Superior temporal gyrus (tissue), 1 donor: ENCODE results near the gene KEAP1.

Source experiments
- DNase-seq: peaks from one replicate; pipeline ENCODE4 v3.0.0-alpha.2; 2016; ENCODE audit errors: extremely low spot score

Gene KEAP1

DNA sequence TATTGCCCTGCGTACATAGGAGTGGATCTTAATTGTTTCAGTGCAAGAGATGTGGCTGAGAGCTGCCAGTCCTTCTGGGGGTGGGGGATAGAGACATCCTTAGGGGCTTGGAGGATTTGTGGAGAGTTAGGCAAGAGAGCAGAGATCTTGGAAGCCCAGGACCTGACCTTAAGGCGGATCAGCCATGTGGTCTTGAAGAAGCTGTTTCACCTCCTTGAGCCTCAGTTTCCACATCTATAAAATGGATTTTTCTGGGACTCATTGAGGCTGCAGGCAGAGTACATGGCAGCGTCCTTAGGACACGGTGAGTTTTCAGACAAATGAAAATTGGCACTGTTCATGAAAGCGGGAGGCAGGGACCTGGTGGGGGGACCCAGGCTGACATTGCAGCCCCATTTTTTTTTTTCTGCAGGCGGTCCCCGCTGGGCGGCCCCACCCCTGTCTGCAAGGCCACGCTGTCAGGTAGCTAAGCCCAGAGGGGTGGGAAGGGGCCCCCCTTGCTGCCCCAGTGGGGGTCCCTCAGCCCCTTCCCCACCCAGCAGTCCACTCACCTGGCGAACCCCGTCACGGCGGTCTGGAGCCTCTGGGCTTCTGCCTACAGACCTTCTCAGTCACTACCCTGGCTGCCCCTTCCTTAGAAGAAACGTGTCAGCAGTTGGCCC, 52.8 kb downstream of the KEAP1 start:
- no peak for DNase-seq

DNA sequence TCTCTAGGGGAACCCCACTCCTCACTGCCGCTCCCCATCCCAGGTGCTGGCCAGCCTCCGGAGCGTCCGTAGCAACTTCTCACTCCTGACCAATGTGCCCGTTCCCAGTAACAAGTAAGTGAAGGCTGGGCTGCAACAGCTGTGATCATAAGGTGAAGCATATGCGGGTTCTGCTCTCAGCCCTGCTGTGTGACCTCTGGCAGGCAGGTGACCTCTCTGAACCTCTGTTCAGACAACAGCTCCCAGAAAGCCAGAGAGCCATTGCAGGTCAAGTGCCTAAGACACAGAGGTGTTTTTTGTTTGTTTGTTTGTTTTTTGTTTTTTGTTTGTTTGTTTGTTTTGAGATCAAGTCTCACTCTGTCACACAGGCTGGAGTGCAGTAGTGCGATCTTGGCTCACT, 54.1 kb downstream of the KEAP1 start:
- DNase-seq: no peak

DNA sequence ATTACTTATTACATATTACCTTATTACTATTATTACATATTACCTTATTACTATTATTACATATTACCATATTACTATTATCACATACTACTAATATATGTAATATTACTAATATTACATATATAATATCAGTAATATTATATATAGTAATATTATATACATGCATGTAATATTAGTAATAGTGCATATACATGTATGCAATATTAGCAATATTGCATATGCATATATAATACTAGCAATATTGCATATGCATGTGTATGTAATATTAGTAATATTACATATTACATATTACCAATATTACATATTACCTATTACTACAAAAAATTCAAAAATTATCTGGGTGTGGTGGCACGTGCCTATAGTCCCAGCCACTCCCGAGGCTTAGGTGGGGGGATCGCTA, 60.5 kb downstream of the KEAP1 start:
- DNase-seq: no peak

DNA sequence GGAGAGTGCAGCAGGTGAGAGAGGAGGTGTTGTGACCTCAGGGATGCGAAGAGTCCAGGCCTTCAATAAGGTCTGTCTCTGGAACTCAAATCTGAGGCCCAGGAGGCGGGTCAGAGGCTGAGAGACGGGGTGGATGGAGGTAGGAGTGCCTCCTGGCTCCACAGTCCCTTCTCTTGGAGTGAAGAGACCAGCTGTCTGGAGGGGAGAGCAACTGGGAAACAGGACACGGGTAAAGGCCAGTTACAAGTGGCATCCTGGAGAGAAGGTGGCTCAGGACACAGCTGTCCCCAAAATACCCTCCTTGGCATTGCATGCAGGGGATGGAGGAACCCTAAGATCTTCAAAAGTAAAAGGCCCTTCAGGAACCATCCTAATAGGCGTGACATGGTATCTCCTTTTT, 63.6 kb downstream of the KEAP1 start:
- DNase-seq: no peak
